Epithelial cell of proximal tubule (primary cell): ENCODE data around the gene TAC3. TPM values are rescaled to one million over a fixed set of nuclear protein-coding genes. Genes with fewer than 3 reads are reported as not detected.
"Not testable (repeated sequence)": the region's sequence is repeated elsewhere in the genome, so short reads cannot be mapped to it uniquely, and the experiment has no call there.

ENCODE experiments used
- DNase-seq: peaks from one replicate; pipeline ENCODE4 v3.0.0-alpha.2; 2011; ENCODE audit warnings: low read depth
- H3K4me3 ChIP-seq: 2 replicates; pipeline ENCODE4 v1.5.1; 2011; ENCODE audit warnings: low read depth, mild to moderate bottlenecking, low read length
- total RNA-seq: library from RNA; depleted of rRNA; stranded (reverse); fragments of >200 nt; gene quantifications from 2 replicates; pipeline ENCODE4 v1.2.3, GENCODE V29; 2015
- TF ChIP-seq, protein P1 (sequence below): conservative IDR thresholded peaks from 2 replicates; pipeline ENCODE4 v1.5.1; 2012; ENCODE audit warnings: low read depth, mild to moderate bottlenecking, low read length

Gene TAC3
- total RNA-seq: not detected in 2 replicates

DNA sequence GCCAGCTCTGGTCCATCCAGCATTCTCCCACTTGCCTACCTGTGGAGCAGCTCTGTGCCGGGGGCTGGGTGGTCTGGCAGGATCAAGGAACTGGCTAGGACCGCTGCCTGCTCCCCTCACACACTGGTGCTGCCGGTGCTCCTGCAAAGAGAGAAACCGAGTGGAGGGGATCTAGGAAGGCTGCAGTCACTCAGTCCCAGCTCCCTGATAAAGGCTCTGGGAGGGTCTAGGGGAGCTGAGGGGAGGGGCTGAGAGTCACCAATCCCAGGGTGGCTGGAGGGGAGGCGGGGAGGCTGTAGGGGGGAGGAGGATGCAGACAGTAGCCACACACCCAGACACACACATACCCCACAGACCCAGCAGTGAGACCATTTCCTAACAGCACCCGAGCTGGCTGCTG, at the start of gene TAC3:
TSS of gene TAC3 (minus strand) at position 182 of the 400 bp plus-strand sequence. CDS start 732 bp downstream, outside the sequence.
- H3K4me3 ChIP-seq: no peak within 1 kb of the TSS
- DNase-seq: no peak
- TF ChIP-seq, protein P1, sequence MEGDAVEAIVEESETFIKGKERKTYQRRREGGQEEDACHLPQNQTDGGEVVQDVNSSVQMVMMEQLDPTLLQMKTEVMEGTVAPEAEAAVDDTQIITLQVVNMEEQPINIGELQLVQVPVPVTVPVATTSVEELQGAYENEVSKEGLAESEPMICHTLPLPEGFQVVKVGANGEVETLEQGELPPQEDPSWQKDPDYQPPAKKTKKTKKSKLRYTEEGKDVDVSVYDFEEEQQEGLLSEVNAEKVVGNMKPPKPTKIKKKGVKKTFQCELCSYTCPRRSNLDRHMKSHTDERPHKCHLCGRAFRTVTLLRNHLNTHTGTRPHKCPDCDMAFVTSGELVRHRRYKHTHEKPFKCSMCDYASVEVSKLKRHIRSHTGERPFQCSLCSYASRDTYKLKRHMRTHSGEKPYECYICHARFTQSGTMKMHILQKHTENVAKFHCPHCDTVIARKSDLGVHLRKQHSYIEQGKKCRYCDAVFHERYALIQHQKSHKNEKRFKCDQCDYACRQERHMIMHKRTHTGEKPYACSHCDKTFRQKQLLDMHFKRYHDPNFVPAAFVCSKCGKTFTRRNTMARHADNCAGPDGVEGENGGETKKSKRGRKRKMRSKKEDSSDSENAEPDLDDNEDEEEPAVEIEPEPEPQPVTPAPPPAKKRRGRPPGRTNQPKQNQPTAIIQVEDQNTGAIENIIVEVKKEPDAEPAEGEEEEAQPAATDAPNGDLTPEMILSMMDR: no peak

DNA sequence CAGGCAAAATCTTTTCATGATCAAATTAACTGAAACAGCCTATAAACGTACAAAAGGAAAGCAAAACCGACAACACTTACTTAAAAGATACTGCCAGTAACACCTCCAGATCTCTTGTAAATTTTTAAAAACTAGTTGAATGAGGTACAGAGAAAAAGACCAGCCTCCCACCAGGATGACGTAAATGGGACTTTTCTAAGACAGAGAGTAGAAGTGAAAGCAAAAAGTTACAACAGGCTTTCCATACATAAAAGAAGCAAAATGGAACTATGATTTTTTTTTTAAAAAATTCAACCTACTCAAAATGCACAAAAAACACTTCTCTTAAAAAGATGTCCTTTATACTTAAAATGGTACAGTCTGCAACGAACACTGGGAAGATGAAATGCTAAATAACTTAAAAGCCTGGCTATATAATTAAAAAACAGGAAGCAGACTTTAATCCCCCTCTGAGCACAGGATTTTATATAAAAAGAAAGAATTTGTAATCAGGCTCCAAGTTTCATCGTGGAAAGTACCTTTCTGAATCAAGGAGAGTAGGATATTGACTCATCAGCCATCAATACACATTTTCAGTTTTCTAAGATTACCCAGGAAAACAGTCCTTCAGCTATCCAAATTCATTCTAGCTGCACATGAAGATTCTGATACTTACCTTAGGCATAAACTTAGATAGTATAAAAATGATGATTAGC, 47.8 kb upstream of the TAC3 start:
- TF ChIP-seq, protein P1: no peak
- H3K4me3 ChIP-seq: no peak overlapping the region
- no peak for DNase-seq

DNA sequence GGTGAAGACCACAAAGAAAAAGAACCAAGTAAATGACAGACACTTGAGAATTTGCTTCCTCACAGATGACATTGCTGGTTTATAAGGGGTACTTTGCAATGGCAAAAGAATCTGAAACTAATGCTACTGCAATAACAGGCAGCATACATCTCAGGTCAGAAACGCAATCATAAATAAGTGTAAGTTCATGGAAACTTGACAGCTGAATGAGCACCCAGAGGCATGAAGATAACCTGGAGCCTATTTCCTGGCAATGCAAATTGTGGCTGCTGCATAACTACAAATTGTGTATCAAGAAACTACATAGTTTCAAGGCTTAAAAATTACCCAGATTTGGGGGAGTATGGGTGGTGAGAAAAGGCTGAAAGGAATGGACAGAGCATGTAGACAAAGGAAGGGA, 42.1 kb upstream of the TAC3 start:
- no peak overlapping the region for H3K4me3 ChIP-seq
- no peak for DNase-seq
- TF ChIP-seq, protein P1: no peak

DNA sequence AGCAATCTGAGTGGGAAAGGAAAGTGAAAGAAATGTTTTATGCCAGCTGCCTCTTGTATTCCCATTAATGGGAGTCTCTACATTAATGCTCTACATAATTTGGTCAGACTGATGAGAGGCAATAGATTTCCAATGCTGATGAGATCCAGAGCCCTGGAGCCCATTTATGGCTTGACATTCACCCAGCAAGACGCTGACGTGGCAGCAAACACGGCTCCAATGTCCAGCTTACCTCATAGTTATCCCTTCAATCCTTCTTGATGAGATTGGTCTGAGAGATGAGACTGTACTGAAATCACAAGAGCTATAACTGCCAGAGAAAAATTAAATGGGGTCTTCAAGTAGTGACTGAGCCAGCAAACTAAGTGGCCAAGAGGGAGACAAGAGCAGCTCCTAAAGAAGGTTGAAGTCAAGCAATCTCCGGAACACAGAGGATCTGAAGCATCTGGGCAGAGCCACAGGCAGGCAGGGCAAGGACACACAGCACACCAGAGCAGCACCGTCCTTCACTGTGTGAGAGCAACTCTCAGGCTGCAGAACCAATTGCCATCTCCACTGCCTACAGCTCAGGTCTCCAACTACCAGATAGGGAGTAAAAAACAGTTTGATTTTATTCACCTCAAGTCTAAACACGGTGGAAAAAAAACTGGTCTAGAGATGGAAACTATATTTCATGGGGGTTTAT, 40.9 kb upstream of the TAC3 start:
- DNase-seq: no peak
- H3K4me3 ChIP-seq: no peak overlapping the region
- TF ChIP-seq, protein P1: no peak

DNA sequence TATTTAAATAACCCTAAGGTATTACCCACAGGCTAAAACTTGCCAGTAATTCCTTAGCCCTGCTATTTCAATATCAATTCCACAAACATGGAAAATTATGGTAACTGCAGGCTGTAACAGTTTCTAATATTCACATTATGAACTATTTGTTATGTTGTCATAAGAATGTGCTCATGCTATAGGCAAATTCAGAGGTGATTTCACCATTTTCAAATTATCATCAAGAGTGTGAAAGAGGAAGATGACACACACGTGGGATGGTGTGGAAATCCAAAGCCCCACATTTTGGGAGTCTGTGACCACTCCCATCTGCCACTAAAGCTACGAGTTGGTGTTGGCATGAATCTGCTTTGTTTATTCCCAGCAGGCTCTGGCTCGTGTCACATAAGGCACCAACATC, 39.5 kb upstream of the TAC3 start:
- TF ChIP-seq, protein P1: no peak

DNA sequence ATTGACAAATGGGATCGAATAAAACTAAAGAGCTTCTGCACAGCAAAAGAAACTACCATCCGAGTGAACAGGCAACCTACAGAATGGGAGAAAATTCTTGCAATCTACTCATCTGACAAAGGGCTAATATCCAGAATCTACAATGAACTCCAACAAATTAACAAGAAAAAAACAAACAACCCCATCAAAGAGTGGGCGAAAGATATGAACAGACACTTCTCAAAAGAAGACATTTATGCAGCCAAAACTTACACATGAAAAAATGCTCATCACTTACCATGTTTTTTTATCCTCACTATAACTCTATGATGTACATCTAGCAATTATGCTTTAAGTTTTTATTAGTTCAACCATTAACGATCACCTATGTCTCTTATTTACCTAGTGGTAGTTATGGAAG, 37.6 kb upstream of the TAC3 start:
- not testable (repeated sequence) for H3K4me3 ChIP-seq, DNase-seq

More for the DNA sequence above, 39.5 kb upstream of the TAC3 start:
- H3K4me3 ChIP-seq: no peak overlapping the region
- no peak for DNase-seq

DNA sequence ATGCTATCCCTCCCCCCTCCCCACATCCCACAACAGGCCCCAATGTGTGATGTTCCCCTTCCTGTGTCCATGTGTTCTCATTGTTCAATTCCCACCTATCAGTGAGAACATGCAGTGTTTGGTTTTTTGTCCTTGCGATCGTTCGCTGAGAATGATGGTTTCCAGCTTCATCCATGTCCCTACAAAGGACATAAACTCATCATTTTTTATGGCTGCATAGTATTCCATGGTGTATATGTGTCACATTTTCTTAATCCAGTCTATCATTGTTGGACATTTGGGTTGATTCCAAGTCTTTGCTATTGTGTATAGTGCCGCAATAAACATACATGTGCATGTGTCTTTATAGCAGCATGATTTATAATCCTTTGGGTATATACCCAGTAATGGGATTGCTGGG, 36.8 kb upstream of the TAC3 start:
- H3K4me3 ChIP-seq: not testable (repeated sequence)

DNA sequence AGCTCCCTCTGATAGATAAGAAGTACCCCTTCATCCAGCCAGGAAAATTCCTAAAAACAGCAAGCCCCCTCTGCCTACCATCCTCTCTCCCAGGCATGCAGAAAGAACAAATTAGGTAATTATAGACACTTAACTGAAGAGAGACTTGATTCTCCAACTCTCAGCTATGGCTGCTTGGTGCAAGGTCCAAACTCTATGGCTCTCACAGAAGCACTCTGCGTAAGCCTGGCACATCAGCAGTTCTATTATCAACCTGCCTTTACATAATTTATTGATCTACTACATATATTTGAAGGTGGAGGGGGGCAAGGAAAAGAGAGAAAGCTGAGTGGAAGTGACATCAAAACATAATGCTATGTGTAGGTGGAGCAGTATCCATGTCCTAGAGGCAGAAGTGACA, 34.7 kb upstream of the TAC3 start:
- TF ChIP-seq, protein P1: no peak
- H3K4me3 ChIP-seq: no peak overlapping the region
- DNase-seq: no peak

More for the DNA sequence above, 36.8 kb upstream of the TAC3 start:
- DNase-seq: not testable (repeated sequence)
